OCI-LY1 (cell line): ENCODE results near the gene ARFGEF2.
A peak's percentile ranks its signal among the peaks of the same experiment; 100 is the strongest.

Source experiments
- CTCF ChIP-seq: fragments of 200-600 bp; sonication (generic), shearing (Covaris generic); IDR thresholded peaks from 2 replicates; pipeline ENCODE4 v1.5.1; 2017; ENCODE audit warnings: mild to moderate bottlenecking, antibody characterized with exemption, low read length, moderate library complexity, mixed read lengths
- EZH2 ChIP-seq: fragments of 200-600 bp; sonication (generic), shearing (Covaris generic); IDR thresholded peaks from 2 replicates; pipeline ENCODE4 v1.8.0; 2017; ENCODE audit warnings: borderline replicate concordance, mixed run types, mild to moderate bottlenecking, antibody characterized with exemption, low read length, moderate library complexity, mixed read lengths

GRCh38 chr20:49028684-49029083 is 107.2 kb downstream of the ARFGEF2 start:
- TF ChIP-seq CTCF, result peak; percentile 49
- no peak for TF ChIP-seq EZH2
